ENCODE results near the gene DDIT4. TPM values are rescaled to one million over a fixed set of nuclear protein-coding genes. Genes with fewer than 3 reads are reported as not detected.
"Not testable (repeated sequence)": the region's sequence is repeated elsewhere in the genome, so short reads cannot be mapped to it uniquely, and the experiment has no call there.

The DDIT4 gene, protein sequence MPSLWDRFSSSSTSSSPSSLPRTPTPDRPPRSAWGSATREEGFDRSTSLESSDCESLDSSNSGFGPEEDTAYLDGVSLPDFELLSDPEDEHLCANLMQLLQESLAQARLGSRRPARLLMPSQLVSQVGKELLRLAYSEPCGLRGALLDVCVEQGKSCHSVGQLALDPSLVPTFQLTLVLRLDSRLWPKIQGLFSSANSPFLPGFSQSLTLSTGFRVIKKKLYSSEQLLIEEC
- 232 TPM for total RNA-seq

DNA sequence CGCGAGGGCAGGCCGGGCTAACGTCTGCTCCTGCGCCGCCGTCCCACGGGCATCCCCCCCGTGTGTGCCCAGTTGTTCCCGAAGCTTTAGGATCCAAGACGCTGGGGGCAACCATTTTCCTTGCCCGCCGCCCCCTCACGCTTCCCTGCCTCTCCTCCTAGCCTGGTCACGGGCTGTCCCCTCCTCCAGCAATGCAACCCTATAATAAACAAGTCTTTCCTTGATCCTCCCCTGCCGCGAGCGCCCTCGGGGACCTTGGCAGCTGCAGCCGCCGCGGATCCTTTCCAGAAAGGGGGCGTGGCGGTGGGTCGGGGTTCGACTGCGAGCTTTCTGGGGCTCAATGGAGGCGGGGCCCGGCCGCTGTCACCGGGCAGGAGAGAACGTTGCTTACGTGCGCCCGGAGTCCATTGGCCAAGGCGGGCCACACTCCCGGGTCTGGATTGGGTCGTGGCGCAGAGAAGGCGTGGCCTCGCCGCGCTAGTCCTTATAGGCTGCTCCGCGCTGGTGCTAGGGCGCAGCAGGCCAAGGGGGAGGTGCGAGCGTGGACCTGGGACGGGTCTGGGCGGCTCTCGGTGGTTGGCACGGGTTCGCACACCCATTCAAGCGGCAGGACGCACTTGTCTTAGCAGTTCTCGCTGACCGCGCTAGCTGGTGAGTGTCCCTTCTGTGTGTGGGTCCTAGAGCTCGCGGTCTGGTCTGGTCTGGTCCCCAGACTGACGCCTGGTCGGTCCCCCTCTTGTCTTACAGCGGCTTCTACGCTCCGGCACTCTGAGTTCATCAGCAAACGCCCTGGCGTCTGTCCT, at the start of gene DDIT4:
TSS of gene DDIT4 (plus strand) at position 515 of the 803 bp plus-strand sequence. CDS start 293 bp downstream, outside the sequence.
- ATAC-seq, result peak; percentile 90

DNA sequence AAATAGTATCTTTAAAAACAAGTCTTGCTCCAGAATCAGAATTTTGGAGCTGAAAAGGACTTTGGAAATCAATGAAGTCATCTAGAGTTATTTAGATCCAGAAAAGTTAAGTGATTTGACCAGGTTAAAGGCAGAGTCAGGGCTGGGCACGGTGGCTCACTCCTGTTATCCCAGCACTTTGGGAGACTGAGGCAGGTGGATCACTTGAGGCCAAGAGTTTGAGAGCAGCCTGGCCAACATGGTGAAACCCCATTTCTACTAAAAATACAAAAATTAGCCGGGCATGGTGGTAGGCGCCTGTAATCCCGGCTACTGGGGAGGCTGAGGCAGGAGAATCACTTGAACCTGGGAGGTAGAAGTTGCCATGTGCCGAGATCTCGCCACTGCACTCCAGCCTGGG, 49.5 kb upstream of the DDIT4 start:
- ATAC-seq; intact Hi-C loops (cut with DNase I): not testable (repeated sequence)
- peak; percentile 23 for DNase-seq (ENCODE audit: low spot score)

More for the DNA sequence above, at the start of gene DDIT4:
- peak; percentile 100 for DNase-seq (ENCODE audit: low spot score)
- intact Hi-C loops (cut with DNase I), result no loop called here

DNA sequence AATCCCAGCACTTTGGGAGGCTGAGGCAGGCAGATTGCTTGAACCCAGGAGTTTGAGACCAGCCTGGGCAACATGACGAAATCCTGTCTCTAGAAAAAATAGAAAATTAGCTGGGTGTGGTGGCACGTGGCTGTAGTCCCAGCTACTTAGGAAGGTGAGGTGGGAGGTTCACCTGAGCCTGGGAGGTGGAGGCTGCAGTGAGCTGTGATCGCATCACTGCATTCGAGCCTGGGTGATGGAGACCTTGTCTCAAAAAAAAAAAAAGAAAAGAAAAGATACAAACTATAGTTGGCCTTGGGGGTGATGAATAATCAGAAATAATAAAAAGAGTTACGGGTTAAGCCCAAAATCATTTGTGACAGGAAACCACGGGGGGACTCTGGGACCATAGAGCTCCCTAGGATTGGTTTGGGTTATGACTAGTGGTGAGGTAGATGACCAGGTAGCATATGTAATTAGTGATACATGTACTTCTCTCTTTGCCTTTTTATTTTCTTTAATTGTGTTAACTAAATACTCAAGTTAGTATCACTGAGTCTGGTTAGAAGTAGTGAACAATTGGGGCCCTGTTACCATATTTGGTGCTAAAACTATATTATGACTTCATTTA, 47.2 kb upstream of the DDIT4 start:
- DNase-seq (ENCODE audit: low spot score) (peak; percentile 19), ATAC-seq (no peak)
- intact Hi-C loops (cut with DNase I), result no loop called here

DNA sequence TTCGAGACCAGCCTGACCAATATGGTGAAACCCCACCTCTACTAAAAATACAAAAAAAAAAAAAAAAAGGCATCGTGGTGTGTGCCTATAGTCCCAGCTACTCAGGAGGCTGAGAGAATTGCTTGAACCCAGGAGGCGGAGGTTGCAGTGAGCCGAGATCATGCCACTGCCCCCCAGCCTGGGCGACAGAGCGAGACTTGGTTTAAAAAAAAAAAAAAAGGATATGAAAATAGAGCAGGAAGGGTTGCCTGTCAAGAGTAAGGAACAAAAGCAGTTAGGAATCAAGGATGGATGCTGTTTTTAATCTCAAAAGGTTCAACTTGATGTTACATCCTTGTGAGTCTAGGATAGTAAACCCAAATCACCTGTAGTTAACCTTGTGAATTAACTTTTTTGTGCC, 45.9 kb upstream of the DDIT4 start:
- intact Hi-C loops (cut with DNase I), result no loop called here
- DNase-seq (ENCODE audit: low spot score) (no peak), ATAC-seq (no peak)

DNA sequence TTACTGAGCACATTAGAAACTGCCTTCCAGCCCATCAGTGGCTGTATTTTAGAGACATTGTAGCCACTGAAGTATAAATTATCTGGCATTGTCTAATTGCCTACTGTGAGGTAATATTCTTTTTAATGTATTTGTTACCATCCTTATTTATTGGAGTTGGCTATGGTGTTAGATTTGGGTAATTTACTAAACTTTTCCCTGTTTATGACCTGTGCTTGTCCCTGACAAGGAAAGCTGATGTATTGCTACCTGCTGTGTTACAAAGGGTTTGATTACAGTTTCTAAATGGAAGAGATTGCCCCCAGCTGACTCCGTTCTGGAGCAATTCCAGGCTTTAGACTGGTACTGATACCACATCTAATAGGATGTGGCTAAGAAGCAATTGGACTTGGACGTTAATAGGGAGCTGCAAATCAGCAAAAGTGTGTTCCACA, 45.4 kb upstream of the DDIT4 start:
- DNase-seq (ENCODE audit: low spot score) (no peak), ATAC-seq (no peak)
- intact Hi-C loops (cut with DNase I), result no loop called here

DNA sequence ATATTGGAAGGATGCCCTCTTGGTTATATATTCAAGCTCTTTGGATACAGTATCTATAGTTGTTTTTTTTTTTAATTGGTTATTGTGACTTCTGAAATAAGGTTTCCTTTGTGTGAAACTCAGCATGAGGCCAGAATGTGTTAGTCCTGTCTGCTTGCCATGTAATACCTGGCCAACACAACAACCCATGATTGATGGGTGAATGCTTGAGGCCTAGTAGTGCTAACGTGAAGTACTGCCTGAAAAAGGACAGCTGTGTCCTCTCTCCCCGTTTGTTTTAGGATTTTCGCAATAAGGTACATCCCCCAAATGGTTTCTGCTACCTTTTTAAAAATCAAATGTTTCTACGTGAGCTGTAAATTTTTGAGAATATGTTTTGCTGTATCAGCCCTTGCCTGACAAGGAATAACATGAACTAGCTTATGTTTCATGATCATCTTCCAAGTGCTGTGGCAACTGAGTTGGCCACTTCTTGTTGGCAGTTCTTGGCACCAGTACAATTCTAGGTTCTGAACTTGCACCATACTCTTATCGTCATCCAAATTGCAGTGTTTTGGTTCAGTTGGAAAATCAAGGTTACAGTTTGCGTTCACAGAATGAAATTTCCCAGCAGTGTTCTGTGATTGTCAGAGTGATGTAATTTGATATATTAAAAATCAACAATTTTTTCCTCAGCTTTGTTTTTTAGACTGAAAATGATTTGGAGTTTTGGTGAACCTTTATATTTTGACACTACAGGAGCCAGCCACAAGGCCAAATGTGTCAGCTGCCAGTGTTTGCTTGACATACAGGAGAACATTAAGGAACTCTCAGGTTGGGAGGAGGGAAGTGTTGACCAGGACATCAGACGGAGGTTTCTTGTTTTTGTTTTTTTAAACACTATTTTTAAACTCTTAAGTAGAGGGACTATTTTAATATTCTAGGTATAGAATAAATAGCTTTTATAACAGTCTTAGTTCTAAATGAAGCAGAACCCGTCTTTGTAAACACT, 44.2 kb upstream of the DDIT4 start:
- intact Hi-C loops (cut with DNase I), result no loop called here
- peak; percentile 59 for ATAC-seq
- DNase-seq (ENCODE audit: low spot score), result no peak

DNA sequence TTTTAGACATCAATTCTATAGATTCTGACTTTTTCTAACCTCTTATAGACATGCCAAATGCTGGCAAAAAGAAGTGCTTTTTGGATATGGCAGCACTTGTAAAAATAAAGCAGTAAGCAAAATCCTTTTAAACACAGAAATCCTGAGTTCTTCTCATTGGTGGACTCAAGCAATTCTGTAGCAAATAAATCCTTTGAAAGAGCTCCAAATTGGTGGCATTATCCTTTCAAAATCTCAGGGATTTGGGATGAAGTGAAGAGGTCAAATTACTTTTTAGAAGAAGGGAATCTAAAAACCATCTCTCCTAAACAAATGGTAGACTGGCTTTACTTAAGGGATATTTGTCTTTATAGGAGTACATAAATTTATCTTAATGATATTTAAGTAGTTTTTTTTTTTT, 40.1 kb upstream of the DDIT4 start:
- ATAC-seq, result no peak

DNA sequence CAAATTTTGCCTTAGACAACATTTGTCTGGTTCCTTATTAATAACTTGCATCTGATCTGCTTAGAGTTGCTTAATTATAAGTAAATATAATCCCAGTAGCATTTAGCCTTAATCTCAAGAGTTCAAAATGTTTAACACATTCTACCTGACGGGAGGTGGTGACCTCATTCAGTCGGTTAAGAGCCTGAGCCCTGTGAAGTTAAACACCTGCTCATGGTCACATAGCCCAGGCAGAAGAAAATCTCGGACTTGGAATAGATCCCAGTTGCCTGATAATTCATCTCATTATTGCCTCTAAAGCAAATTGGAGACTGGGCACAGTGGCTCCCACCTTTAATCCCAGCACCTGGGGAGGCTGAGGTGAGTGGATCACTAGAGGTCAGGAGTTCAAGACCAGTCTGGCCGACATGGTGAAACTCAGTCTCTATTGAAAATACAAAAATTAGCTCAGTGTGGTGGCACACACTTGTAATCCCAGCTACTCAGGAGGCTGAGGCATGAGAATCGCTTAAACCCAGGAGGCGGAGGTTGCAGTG, 39.1 kb upstream of the DDIT4 start:
- DNase-seq (ENCODE audit: low spot score) (no peak), ATAC-seq (no peak)
- intact Hi-C loops (cut with DNase I), result no loop called here

More for the DNA sequence above, 40.1 kb upstream of the DDIT4 start:
- DNase-seq (ENCODE audit: low spot score), result no peak
- intact Hi-C loops (cut with DNase I), result no loop called here

DNA sequence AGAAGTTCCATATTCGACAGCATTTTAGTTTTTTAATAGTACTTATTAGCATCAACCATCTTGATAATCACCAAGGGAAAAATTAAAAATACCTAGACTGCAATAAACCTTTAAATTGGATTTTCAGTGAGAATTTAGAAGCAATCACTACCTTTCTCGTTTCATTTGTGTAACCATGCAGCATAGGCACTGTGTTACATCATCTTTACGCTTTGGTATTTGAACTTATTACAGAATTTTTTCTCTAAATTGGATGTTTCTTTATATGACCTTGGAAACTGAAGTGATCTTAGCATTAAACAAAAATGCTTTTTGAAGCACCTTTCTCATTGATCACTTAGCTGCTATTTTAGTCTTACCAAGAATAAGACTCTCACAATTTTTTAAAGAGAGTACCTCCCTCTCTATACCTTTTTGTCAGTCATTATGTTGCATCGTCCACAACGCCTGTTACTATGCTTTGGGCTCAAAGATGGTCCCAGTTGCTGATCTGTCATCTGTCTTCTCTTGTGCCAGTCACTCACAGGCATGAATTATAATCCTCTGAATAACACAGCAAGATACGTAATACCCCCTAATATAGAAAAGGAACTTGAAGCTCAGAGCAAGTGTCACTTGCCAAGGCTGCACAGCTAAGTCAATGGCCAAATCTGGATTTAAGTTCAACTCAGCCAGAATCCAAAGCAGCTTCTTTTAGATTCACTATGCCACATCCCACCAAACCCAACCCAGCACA, 38.0 kb upstream of the DDIT4 start:
- DNase-seq (ENCODE audit: low spot score) (peak; percentile 3), ATAC-seq (no peak)
- intact Hi-C loops (cut with DNase I), result no loop called here

DNA sequence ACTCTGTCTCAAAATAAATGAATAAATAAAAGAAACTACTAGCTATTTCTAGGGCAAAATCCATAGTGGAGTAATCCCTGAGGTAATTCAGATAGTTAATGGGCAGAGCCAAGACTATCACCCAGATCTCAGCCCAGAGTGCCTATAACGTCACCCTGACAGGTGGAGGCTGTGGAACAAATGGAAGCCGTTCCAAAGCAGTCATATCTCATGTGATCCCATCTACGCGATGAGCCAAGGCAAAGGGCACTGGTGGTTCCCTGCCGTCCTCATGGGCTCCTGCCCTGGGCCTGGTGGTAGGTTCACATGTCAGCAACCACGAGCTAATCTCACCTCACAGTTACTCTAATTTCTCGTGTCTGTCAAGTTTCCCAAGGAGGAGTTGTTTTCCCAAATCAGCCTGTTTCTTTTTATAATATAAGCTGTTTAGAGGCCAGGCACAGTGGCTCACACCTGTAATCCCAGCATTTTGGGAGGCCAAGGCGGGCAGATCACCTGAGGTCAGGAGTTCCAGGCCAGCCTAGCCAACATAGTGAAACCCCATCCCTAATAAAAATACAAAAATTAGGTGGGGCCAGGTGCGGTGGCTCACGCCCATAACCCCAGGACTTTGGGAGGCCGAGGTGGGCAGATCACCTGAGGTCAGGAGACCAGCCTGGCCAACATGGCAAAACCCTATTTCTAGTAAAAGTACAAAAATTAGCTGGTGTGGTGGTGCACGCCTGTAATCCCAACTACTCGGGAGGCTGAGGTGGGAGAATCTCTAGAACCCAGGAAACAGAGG, 35.1 kb upstream of the DDIT4 start:
- ATAC-seq, result no peak
- DNase-seq (ENCODE audit: low spot score), result no peak
- intact Hi-C loops (cut with DNase I), result no loop called here

DNA sequence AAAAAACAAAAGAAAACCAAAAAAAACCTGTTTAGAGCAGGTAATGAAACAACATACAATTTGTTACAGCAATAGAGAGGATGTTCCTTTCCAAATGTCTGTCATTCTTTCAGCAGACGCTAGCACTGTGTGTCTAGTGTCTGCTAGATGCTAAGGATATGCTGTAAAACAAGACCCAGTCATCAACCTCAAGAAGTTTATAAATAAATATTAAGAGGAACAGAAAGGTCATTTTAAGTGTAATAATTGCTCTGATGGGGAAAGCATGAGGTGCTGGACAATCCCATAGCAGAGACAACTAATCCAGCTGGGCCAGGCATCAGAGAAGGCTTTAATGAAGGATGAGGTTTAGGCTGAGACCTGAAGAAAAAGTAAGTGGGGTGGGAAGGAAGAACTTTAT, 34.3 kb upstream of the DDIT4 start:
- ATAC-seq (no peak), DNase-seq (ENCODE audit: low spot score) (no peak)
- intact Hi-C loops (cut with DNase I), result no loop called here

DNA sequence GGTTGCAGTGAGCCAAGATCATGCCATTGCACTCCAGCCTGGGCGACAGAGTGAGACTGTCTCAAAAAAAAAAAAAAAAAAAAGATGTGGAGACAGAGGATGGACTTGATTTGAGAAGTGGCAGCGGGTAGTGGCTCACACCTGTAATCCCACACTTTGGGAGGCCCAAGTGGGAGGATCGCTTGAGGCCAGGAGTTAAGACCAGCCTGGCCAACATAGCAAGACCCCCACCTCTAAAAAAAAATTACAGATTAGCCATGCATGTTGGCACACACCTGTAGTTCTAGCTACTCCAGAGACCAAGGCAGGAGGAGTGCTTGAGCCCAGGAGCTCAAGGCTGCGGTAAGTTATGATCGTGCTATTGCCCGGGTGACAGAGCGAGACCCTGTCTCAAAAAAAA, 33.4 kb upstream of the DDIT4 start:
- no peak for DNase-seq (ENCODE audit: low spot score)

DNA sequence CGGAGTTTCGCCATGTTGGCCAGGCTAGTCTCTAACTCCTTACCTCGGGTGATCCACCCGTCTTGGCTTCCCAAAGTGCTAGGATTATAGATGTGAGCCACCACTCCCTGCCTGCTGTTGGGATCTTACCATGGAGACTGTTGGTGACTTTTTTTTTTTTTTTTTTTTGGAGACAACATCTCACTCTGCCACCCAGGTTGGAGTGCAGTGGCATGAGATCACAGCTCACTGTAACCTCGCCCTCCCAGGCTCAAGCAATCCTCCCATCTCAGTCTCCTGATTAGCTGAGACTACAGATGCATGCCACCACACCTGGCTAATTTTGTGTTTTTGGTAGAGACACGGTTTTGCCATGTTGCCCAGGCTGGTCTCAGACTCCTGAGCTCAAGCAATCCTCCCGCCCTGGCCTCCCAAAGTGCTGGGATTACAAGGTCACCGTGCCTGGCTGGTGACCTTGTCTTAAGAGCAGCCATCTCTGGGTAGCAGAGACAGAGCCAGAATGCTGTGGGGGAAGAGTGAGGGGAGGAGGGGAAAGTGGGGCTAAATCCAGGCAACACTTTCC, 32.0 kb upstream of the DDIT4 start:
- DNase-seq (ENCODE audit: low spot score) (no peak), ATAC-seq (no peak)
- intact Hi-C loops (cut with DNase I), result no loop called here

More for the DNA sequence above, 33.4 kb upstream of the DDIT4 start:
- ATAC-seq, result no peak
- intact Hi-C loops (cut with DNase I), result no loop called here

DNA sequence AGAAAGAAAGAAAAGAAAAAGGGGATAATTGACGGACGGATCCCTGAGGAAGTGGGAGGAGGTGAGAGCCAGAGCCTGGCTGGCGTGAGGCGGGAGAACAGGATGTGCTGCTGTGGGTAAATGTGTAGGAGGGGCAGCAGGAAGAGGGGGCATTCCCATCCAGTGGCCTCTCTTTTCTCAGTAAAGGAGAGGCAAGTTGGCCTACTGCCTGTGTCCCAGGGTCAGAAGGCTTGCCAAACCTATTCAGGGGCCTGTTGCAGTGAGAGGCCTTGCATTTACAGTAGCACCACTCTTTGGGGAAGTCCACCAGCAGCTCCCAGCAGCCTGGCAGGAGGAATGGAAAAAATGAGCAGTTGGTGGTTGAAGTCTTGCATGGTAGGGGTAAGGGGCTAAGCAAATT, 31.0 kb upstream of the DDIT4 start:
- peak; percentile 70 for DNase-seq (ENCODE audit: low spot score)

DNA sequence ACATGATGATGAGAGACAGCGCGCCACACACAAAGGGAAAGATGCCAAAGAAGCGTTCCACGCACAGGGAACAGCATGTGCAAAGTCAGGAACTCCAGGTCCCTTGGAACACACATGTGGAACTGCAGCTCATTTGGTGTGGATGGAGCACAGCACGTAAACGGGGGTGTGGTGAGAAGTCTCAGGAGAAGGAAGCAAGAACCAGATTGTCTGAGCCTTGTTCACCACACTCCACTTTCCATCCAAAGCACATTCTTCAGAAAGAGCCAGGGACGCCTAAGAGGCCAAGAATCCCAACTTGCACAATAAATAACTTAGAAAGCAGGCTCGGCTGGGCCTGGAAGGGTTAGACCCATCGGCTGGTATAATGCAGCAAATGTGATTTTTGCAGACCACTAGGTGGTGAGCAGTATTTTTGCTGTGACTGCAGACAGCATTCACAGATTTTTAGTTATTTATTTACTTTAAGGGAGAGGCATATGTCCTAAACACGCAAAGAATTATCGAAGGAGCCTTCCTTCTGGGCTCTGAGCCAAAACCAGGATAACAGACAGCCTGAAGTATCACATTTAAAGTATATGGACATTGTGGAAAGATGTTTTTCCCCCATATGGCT, 29.8 kb upstream of the DDIT4 start:
- peak; percentile 76 for ATAC-seq
- intact Hi-C loops (cut with DNase I), result no loop called here
- DNase-seq (ENCODE audit: low spot score), result no peak

More for the DNA sequence above, 31.0 kb upstream of the DDIT4 start:
- peak; percentile 83 for ATAC-seq
- intact Hi-C loops (cut with DNase I), result no loop called here

DNA sequence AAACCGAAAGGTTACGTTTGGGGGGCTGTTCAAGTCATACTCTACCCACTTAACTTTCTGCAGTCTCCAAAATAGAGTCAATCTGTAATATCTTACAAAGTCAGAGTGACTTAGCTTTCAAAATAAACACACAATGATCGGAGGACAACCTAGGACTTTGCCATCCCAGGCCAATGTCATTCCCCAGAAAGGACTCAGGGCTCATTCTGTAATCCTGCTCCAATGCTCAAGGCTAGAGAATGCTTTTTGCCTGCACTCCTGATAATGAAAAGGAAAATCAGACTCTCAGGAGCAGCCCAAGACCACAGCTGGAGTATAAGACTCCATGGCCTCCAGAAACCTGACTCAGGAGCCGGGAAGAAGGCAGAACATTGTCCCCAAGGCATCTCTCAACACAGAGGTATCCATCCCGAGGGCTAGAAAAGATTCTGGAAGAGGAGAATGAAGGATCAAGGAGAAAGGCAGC, 29.1 kb upstream of the DDIT4 start:
- intact Hi-C loops (cut with DNase I), result no loop called here
- no peak for DNase-seq (ENCODE audit: low spot score)
- ATAC-seq, result no peak
